Ascending aorta (tissue), 2 donors: ENCODE measurements around the gene FLRT1. TPM values are rescaled to one million over a fixed set of nuclear protein-coding genes. Genes with fewer than 3 reads are reported as not detected.

Experiments used
- DNase-seq, 2 donors: peaks; one replicate each; pipeline ENCODE4 v3.0.0-alpha.2; 2019; ENCODE audit warnings: low spot score in 2 of 2
- H3K27ac ChIP-seq, 2 donors: fragments of 200-600 bp; sonication (generic); one replicate each; pipeline ENCODE4 v1.5.1; 2016 to 2017; ENCODE audit warnings: mild to moderate bottlenecking in 1 of 2
- H3K27me3 ChIP-seq: fragments of 200-600 bp; sonication (generic); one replicate; pipeline ENCODE4 v1.5.1; 2017
- H3K36me3 ChIP-seq, 2 donors: fragments of 200-600 bp; sonication (generic); one replicate each; pipeline ENCODE4 v1.5.1; 2016
- H3K4me1 ChIP-seq, 2 donors: fragments of 200-600 bp; sonication (generic); one replicate each; pipeline ENCODE4 v1.5.1; 2016 to 2017; ENCODE audit warnings: mild to moderate bottlenecking in 1 of 2
- H3K4me3 ChIP-seq, 2 donors: fragments of 200-600 bp; sonication (generic); one replicate each; pipeline ENCODE4 v1.5.1; 2016 to 2017; ENCODE audit warnings: mild to moderate bottlenecking in 1 of 2
- H3K9me3 ChIP-seq, 2 donors: fragments of 200-600 bp; sonication (generic); one replicate each; pipeline ENCODE4 v1.5.1; 2016
- CTCF ChIP-seq, 3 experiments: fragments of 200-600 bp in 2 of 3; fragments of 450-650 bp in 1 of 3; sonication (generic) in 2 of 3; IDR thresholded peaks; one replicate each; pipeline ENCODE4 v1.5.1; 2016 to 2019; ENCODE audit warnings: antibody characterized with exemption in 3 of 3, mild to moderate bottlenecking in 1 of 3, moderate library complexity in 1 of 3
- intact Hi-C: fragments of 100-400 bp; cut with DNase I; formaldehyde crosslinking; loops from one replicate; pipeline ENCODE4 v1.15.1; 2023
- total RNA-seq: library from RNA; depleted of rRNA; stranded (reverse); fragments of >200 nt; gene quantifications from one replicate; pipeline ENCODE4 v1.1.0, GENCODE V29; 2016

Gene FLRT1
- total RNA-seq, 1 donor from 2014 or later: 10.3 TPM

GRCh38 chr11:64028398-64029115 is 7.2 kb upstream of the FLRT1 start:
- Histone ChIP-seq H3K27ac (no peak overlapping the region), H3K27me3 (no peaks in the 10 kb centered on the region), H3K4me3 (no peak overlapping the region), H3K36me3 (no peaks in the 10 kb centered on the region), H3K9me3 (no peaks in the 10 kb centered on the region), H3K4me1 (peaks cover 0 to 4% of the 10 kb centered on the region in 2 donors)
- no peak for DNase-seq
- intact Hi-C loops: no loop called here
- TF ChIP-seq CTCF (IDR thresholded peaks at IDR 0.05): no peak

GRCh38 chr11:64029773-64030172 is 6.0 kb upstream of the FLRT1 start:
- peaks cover under 1% of the 10 kb centered on the region for H3K27me3 ChIP-seq
- H3K9me3 ChIP-seq: no peaks in the 10 kb centered on the region
- no peak for DNase-seq
- peaks cover 0 to 4% of the 10 kb centered on the region in 2 donors for H3K4me1 ChIP-seq
- H3K36me3 ChIP-seq: no peaks in the 10 kb centered on the region
- intact Hi-C loops: no loop called here
- no peak overlapping the region for H3K4me3 ChIP-seq
- no peak for TF ChIP-seq CTCF (IDR thresholded peaks at IDR 0.05)
- H3K27ac ChIP-seq: no peak overlapping the region

GRCh38 chr11:64031001-64031400 is 4.7 kb upstream of the FLRT1 start:
- DNase-seq: no peak
- peaks cover 6 to 9% of the 10 kb centered on the region in 2 donors for H3K4me1 ChIP-seq
- H3K36me3 ChIP-seq: no peaks in the 10 kb centered on the region
- H3K9me3 ChIP-seq: no peaks in the 10 kb centered on the region
- intact Hi-C loops: no loop called here
- H3K27me3 ChIP-seq: peaks cover 5% of the 10 kb centered on the region
- H3K27ac ChIP-seq: no peak overlapping the region
- H3K4me3 ChIP-seq: no peak overlapping the region
- TF ChIP-seq CTCF (IDR thresholded peaks at IDR 0.05): no peak

GRCh38 chr11:64032050-64032449 is 3.7 kb upstream of the FLRT1 start:
- intact Hi-C loops: no loop called here
- Histone ChIP-seq H3K4me3 (no peak overlapping the region), H3K9me3 (no peaks in the 10 kb centered on the region), H3K4me1 (peaks cover 11 to 16% of the 10 kb centered on the region in 2 donors), H3K27me3 (peaks cover 5% of the 10 kb centered on the region), H3K36me3 (no peaks in the 10 kb centered on the region), H3K27ac (no peak overlapping the region)
- no peak for TF ChIP-seq CTCF (IDR thresholded peaks at IDR 0.05)
- DNase-seq: no peak

GRCh38 chr11:64034411-64034811 is 1.3 kb upstream of the FLRT1 start:
- intact Hi-C loops: no loop called here
- H3K27me3 ChIP-seq: peaks cover 5% of the 10 kb centered on the region
- TF ChIP-seq CTCF (IDR thresholded peaks at IDR 0.05): no peak
- no peaks in the 10 kb centered on the region for H3K36me3 ChIP-seq
- no peaks in the 10 kb centered on the region for H3K9me3 ChIP-seq
- peaks cover 11 to 12% of the 10 kb centered on the region in 2 donors for H3K4me1 ChIP-seq
- DNase-seq: no peak
- H3K4me3 ChIP-seq: no peak overlapping the region
- H3K27ac ChIP-seq: no peak overlapping the region
